Activated CD4-positive, alpha-beta memory T cell treated with anti-CD3 and anti-CD28 coated beads for 36 hours (primary cell): Measurements from ENCODE around the gene DAPL1. TPM values are rescaled to one million over a fixed set of nuclear protein-coding genes. Genes with fewer than 3 reads are reported as not detected.
A peak's percentile ranks its signal among the peaks of the same experiment; 100 is the strongest.

Experiments
- CTCF ChIA-PET: fragments of 350-600 bp; sonication (Branson Sonifier 250); formaldehyde crosslinking; loops from one replicate; lab custom pipeline; 2021; ENCODE audit warnings: antibody characterized with exemption, inconsistent platforms; lab: Charles Lee
- POLR2A ChIA-PET: fragments of 350-600 bp; sonication (Branson Sonifier 250); formaldehyde crosslinking; loops from one replicate; lab custom pipeline; 2021; ENCODE audit warnings: antibody characterized with exemption; lab: Charles Lee
- DNase-seq: peaks from one replicate; pipeline ENCODE4 v3.0.0-alpha.2; 2020
- H3K27ac Mint-ChIP-seq: one replicate; pipeline ENCODE4 v1.8.0; 2021; ENCODE audit warnings: mixed read lengths
- H3K27me3 Mint-ChIP-seq: one replicate; pipeline ENCODE4 v1.8.0; 2021; ENCODE audit warnings: mixed read lengths
- H3K36me3 Mint-ChIP-seq: one replicate; pipeline ENCODE4 v1.8.0; 2021; ENCODE audit warnings: mixed read lengths
- H3K4me1 Mint-ChIP-seq: one replicate; pipeline ENCODE4 v1.8.0; 2021; ENCODE audit warnings: low read depth, mixed read lengths
- H3K4me3 Mint-ChIP-seq: one replicate; pipeline ENCODE4 v1.8.0; 2021; ENCODE audit warnings: mild to moderate bottlenecking, mixed read lengths
- H3K9me3 Mint-ChIP-seq: one replicate; pipeline ENCODE4 v1.8.0; 2021; ENCODE audit warnings: mixed read lengths
- intact Hi-C: fragments of 100-400 bp; cut with micrococcal nuclease; formaldehyde crosslinking; loops from one replicate; pipeline ENCODE4 v1.15.1; 2023
- total RNA-seq, 2 experiments: library from RNA; stranded (reverse); gene quantifications; one replicate each; pipeline ENCODE4 v1.2.3, GENCODE V29; 2021

DAPL1 gene
- not detected for total RNA-seq

DNA sequence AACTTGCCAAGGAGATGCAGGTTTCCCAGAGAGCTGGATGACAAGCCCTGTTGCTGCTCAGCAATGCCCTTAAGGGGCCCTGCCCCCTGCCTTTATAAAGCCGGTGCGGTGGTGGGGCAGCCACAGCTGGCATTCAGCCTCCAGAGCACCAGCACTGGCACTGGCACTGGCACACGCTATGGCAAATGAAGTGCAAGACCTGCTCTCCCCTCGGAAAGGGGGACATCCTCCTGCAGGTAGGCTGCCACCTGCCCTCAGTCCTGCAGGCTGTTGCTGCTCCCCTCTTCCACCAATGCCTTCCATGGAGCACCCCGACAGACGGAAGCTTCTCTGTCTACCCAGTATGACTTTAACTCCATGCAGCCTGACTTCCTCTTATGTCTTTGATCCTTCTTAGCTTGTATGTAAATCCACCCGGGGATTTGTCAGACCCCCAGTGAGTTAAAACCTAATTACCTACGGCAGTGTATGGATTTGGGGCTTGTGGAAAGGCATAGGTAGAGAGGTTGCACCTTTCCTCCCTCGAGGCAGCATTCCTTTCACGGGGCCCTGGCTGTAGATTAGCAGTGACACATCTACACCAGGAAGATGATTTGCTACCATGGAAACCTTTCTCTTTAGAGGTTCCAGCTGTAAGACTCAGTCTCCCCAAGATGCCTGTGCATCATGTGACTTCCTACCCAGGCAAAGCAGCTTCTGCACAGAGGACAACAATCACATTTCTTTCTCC, at the start of gene DAPL1:
Gene DAPL1 (plus strand): TSS at position 123 of the 730 bp plus-strand sequence. CDS start 56 bp downstream, at position 179.
- H3K36me3 Mint-ChIP-seq = no peaks in the 10 kb centered on the region
- intact Hi-C loops = no loop called here
- no peak within 1 kb of the TSS for H3K27ac Mint-ChIP-seq
- H3K9me3 Mint-ChIP-seq = no peaks in the 10 kb centered on the region
- peaks cover 13% of the 10 kb centered on the region for H3K27me3 Mint-ChIP-seq
- no peak within 1 kb of the TSS for H3K4me3 Mint-ChIP-seq
- no peak for DNase-seq
- ChIA-PET POLR2A (no interaction called here), CTCF (no interaction called here)
- peaks cover 4% of the 10 kb centered on the region for H3K4me1 Mint-ChIP-seq

DNA sequence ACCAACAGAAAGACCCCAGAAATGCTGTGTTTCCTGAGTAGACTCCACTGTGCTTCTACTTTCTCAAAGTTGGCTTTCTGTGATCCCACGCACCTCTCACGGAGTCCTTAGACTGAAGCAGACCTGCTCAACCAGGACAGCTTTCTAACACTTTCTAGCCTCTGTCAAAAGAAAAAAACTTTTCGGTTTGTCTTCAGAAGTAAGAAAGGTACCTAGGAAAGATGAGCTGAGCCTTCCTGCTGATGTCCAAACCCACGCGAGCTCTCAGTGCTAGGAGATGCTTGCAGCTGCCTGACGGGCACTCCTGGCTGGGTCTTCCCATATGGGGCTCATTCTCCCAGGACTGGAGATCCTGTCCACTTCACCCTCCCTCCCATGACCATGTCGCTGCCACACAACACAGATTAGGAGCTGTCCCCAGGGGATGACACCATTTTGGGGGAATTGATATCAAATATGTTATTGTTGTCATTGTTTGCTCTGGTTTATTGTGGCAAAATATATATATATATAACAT, 49.2 kb upstream of the DAPL1 start:
- no peaks in the 10 kb centered on the region for H3K9me3 Mint-ChIP-seq
- H3K27ac Mint-ChIP-seq = no peak overlapping the region
- H3K36me3 Mint-ChIP-seq = no peaks in the 10 kb centered on the region
- no peaks in the 10 kb centered on the region for H3K4me1 Mint-ChIP-seq
- ChIA-PET CTCF (interaction anchor here (0.6 to 14.0 kb wide), 15 partner anchors 9 to 1444 kb away, joined by 3 to 196 read pairs (median 4); no protein-coding TSS in a partner anchor), POLR2A (no interaction called here)
- DNase-seq = no peak
- intact Hi-C loops = loop anchor here (2.0 kb wide), 1 partner anchor 721 kb away; no protein-coding TSS in a partner anchor
- H3K27me3 Mint-ChIP-seq = peaks cover 25% of the 10 kb centered on the region
- no peak overlapping the region for H3K4me3 Mint-ChIP-seq

GRCh38 chr2:158746488-158746887, 48.6 kb upstream of the DAPL1 start:
- H3K4me3 Mint-ChIP-seq = no peak overlapping the region
- ChIA-PET CTCF (interaction anchor here (1.0 to 14.0 kb wide), 9 partner anchors 8 to 1444 kb away, joined by 3 to 196 read pairs (median 6); no protein-coding TSS in a partner anchor), POLR2A (no interaction called here)
- H3K36me3 Mint-ChIP-seq = no peaks in the 10 kb centered on the region
- H3K9me3 Mint-ChIP-seq = no peaks in the 10 kb centered on the region
- H3K27me3 Mint-ChIP-seq = peaks cover 25% of the 10 kb centered on the region
- H3K27ac Mint-ChIP-seq = no peak overlapping the region
- no peak for DNase-seq
- no peaks in the 10 kb centered on the region for H3K4me1 Mint-ChIP-seq
- intact Hi-C loops = no loop called here

DNA sequence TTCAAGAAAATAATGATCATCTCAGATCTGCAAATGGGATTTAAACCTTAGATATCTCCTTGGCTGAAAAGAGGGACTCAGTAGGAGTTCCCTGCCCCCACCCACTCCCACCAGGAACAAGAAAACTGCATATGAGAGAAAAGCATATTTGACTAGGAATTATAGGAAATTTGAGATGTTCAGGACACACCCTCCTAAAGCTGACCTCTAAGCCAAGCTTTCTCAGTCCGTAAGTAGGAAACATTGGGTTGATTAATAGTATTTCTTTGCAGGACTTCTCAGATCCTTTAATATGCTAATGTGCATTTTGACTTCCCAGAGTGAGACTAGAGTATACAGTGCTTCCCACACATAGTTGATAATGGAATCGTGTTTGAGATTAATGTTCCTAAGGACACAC, 47.8 kb upstream of the DAPL1 start:
- no peak overlapping the region for H3K4me3 Mint-ChIP-seq
- no peak overlapping the region for H3K27ac Mint-ChIP-seq
- POLR2A ChIA-PET = no interaction called here
- intact Hi-C loops = no loop called here
- H3K4me1 Mint-ChIP-seq = no peaks in the 10 kb centered on the region
- no peaks in the 10 kb centered on the region for H3K36me3 Mint-ChIP-seq
- no peak for DNase-seq
- peaks cover 23% of the 10 kb centered on the region for H3K27me3 Mint-ChIP-seq
- H3K9me3 Mint-ChIP-seq = no peaks in the 10 kb centered on the region
- CTCF ChIA-PET = interaction anchor here (14.0 kb wide), 1 partner anchor 724 kb away, joined by 196 read pairs; no protein-coding TSS in a partner anchor

DNA sequence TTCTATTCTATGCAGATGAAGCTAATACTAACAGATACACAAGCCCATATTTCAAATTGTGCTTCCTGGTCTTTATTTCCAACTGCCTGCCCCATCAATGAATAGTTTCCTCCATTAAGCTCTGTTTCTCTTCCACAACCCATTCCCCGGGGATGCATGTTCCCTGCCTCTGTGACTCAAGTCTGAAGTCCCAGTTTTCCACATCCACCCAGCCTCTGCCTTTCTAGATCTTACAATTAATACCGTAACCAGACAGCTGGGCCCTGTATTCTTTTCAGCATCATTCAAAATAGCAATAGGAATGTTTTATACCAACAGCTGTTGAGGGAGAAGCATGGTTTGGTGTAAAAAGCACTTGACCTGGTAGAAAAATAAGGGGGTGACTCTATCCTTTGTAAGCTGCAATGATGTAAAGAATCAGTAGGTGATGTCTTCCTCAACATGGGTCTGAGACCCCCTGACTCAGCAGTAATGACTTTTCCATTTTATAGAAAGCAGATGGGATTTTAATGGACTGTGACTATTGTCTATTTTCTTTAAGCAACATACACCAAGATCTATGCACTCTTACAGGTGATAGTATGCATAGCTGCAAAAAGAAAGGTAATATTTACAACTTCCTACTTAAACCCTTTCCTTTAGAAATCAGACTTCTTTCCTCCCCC, 46.1 kb upstream of the DAPL1 start:
- no peak for DNase-seq
- intact Hi-C loops = no loop called here
- H3K27ac Mint-ChIP-seq = no peak overlapping the region
- no peaks in the 10 kb centered on the region for H3K4me1 Mint-ChIP-seq
- ChIA-PET CTCF (interaction anchor here (0.6 to 14.0 kb wide), 2 partner anchors 715 to 726 kb away, joined by 3 to 196 read pairs; no protein-coding TSS in a partner anchor), POLR2A (no interaction called here)
- H3K4me3 Mint-ChIP-seq = no peak overlapping the region
- H3K9me3 Mint-ChIP-seq = no peaks in the 10 kb centered on the region
- H3K27me3 Mint-ChIP-seq = peaks cover 24% of the 10 kb centered on the region
- no peaks in the 10 kb centered on the region for H3K36me3 Mint-ChIP-seq

DNA sequence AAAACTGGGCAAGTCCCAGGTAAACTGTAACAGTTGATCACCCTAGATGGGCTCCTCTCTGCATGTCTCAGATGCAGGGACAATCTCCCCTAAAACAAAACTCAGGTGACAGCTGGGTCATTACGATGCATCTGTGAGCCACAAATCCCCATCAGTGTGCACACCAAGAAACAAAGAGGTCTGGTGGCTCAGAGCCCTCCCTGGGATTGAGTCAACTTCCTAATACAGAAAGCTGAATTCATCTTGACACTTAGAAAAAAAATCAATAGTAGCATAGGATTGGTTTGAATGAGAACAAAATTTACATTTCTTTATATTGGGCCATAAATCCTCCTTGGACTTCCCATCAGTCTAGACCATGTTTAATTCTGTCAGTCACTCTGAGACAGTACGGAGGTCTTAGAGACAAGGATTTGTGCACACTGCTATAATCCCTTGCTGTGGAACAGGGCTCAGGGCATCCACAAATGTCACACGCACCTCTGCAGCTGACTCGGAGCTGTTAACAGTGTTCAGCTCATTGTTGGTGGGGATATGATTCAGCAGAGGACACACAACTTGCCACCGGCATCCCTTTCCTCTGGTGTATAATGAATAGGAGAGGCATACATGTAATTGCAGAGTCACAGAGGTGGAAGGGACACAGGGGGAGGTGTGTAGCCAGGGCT, 44.5 kb upstream of the DAPL1 start:
- POLR2A ChIA-PET = no interaction called here
- Mint-ChIP-seq H3K4me1 (no peaks in the 10 kb centered on the region), H3K4me3 (no peak overlapping the region), H3K9me3 (no peaks in the 10 kb centered on the region), H3K27me3 (peaks cover 20% of the 10 kb centered on the region), H3K27ac (no peak overlapping the region), H3K36me3 (no peaks in the 10 kb centered on the region)
- intact Hi-C loops = loop anchor here (5.0 kb wide), 1 partner anchor 293 kb away; the partner anchor contains the start of genes CCDC148 and PKP4
- no peak for DNase-seq
- CTCF ChIA-PET = interaction anchor here (1.1 to 14.0 kb wide), 2 partner anchors 716 to 727 kb away, joined by 3 to 196 read pairs; no protein-coding TSS in a partner anchor

GRCh38 chr2:158753641-158754611, 41.2 kb upstream of the DAPL1 start:
- Mint-ChIP-seq H3K4me1 (no peaks in the 10 kb centered on the region), H3K27ac (no peak overlapping the region), H3K27me3 (peaks cover 6% of the 10 kb centered on the region), H3K4me3 (no peak overlapping the region), H3K36me3 (no peaks in the 10 kb centered on the region), H3K9me3 (no peaks in the 10 kb centered on the region)
- ChIA-PET CTCF (interaction anchor here (0.6 to 14.0 kb wide), 32 partner anchors 9 to 1257 kb away, joined by 3 to 196 read pairs (median 4); partner anchors contain the start of genes CCDC148 and PKP4), POLR2A (no interaction called here)
- intact Hi-C loops = loop anchor here (2.0 to 5.0 kb wide), 3 partner anchors 297 to 729 kb away; partner anchors contain the start of genes CCDC148 and PKP4
- peak; percentile 21 for DNase-seq

GRCh38 chr2:158755310-158756087, 39.6 kb upstream of the DAPL1 start:
- peaks cover 4% of the 10 kb centered on the region for H3K27me3 Mint-ChIP-seq

GRCh38 chr2:158756331-158756730, 38.8 kb upstream of the DAPL1 start:
- Mint-ChIP-seq H3K4me3 (no peak overlapping the region), H3K27me3 (peaks cover 4% of the 10 kb centered on the region), H3K4me1 (no peaks in the 10 kb centered on the region), H3K27ac (no peak overlapping the region), H3K36me3 (no peaks in the 10 kb centered on the region), H3K9me3 (no peaks in the 10 kb centered on the region)
- no peak for DNase-seq
- intact Hi-C loops = no loop called here
- POLR2A ChIA-PET = no interaction called here
- CTCF ChIA-PET = interaction anchor here (1.2 to 14.0 kb wide), 3 partner anchors 13 to 733 kb away, joined by 3 to 196 read pairs (median 36); no protein-coding TSS in a partner anchor

More at GRCh38 chr2:158755310-158756087, 39.6 kb upstream of the DAPL1 start:
- POLR2A ChIA-PET = no interaction called here
- intact Hi-C loops = loop anchor here (2.0 kb wide), 2 partner anchors 577 to 731 kb away; no protein-coding TSS in a partner anchor
- Mint-ChIP-seq H3K36me3 (no peaks in the 10 kb centered on the region), H3K9me3 (no peaks in the 10 kb centered on the region), H3K4me3 (no peak overlapping the region), H3K4me1 (no peaks in the 10 kb centered on the region), H3K27ac (no peak overlapping the region)
- CTCF ChIA-PET = interaction anchor here (0.6 to 14.0 kb wide), 9 partner anchors 12 to 732 kb away, joined by 3 to 196 read pairs (median 14); no protein-coding TSS in a partner anchor
- DNase-seq = no peak

DNA sequence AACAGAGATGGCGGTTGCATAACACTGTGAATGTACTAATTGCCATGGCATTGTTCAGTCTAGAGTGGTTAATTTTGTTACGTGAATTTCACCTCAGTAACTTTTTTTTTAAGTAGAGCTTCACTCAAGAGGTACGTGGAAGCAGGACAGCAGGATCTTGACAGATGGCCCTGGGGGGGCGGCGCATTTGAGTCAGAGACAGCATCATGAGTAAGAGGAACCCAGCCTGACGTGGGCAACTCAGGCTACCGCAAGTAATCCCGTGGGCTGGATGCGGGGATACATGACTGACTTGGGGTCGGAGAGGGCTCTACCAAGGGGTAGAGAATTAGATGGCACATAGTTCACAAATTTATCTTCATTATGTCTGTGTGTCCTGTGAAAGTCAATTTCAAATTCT, 38.1 kb upstream of the DAPL1 start:
- H3K4me3 Mint-ChIP-seq = no peak overlapping the region
- no peaks in the 10 kb centered on the region for H3K9me3 Mint-ChIP-seq
- H3K36me3 Mint-ChIP-seq = no peaks in the 10 kb centered on the region
- intact Hi-C loops = no loop called here
- peaks cover 4% of the 10 kb centered on the region for H3K27me3 Mint-ChIP-seq
- CTCF ChIA-PET = interaction anchor here (14.0 kb wide), 1 partner anchor 734 kb away, joined by 196 read pairs; no protein-coding TSS in a partner anchor
- POLR2A ChIA-PET = no interaction called here
- H3K27ac Mint-ChIP-seq = no peak overlapping the region
- H3K4me1 Mint-ChIP-seq = no peaks in the 10 kb centered on the region
- no peak for DNase-seq
